Activated CD4-positive, CD25-positive, alpha-beta regulatory T cell (primary cell): Measurements from ENCODE around the gene MAPK7.

Experiments used
- DNase-seq, 4 experiments: peaks; one replicate each; lab custom pipeline; 2025; lab: John Stamatoyannopoulos, UW

The MAPK7 gene

GRCh38 chr17:19381361-19381740, 3.1 kb downstream of the MAPK7 start:
- DNase-seq: no peak

GRCh38 chr17:19381741-19382444, 3.6 kb downstream of the MAPK7 start:
- no peak for DNase-seq

- DNase-seq: no peak
These were observed 4.5 kb downstream of the MAPK7 start for GRCh38 chr17:19382531-19383444.

DNA sequence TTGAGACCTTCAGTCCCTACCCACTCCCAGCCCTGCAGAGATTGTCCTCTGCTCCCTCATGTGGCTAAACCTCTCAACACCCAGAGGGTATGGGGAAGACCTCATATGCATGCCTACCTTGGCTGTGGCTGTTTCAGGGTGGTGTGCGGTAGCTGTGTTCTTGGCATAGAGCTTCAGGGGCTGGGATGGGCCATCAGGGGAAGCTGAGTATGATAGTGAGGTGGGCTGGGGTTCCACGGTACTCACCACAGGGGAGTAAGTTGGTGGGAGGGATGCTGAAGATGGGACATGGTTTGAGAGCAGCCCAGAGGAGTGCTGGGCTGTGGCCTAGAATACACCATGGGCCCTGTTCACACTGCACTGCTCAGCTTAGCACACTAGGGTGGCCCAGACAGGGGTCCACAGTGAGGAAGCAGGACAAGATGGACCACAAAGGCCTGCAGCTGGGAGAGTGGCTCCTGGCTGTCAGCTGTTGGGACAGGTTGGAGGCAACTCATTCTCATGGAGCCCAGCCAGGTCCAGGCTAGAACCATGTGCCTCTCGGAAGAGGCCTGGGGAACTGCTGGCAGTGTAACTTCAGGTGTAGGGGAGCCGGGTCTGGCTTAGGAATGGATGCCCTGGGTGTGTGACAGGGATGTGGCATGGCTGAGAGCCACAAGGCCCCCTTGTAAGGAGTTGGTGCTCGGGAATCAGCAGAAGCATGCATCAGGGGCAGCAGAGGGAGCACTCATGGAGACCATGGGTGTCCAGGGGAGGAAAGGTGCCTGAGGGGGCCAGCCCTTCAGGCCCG, 5.6 kb downstream of the MAPK7 start:
- no peak for DNase-seq

- DNase-seq: no peak
These were observed 6.6 kb downstream of the MAPK7 start for GRCh38 chr17:19384723-19385391.

DNA sequence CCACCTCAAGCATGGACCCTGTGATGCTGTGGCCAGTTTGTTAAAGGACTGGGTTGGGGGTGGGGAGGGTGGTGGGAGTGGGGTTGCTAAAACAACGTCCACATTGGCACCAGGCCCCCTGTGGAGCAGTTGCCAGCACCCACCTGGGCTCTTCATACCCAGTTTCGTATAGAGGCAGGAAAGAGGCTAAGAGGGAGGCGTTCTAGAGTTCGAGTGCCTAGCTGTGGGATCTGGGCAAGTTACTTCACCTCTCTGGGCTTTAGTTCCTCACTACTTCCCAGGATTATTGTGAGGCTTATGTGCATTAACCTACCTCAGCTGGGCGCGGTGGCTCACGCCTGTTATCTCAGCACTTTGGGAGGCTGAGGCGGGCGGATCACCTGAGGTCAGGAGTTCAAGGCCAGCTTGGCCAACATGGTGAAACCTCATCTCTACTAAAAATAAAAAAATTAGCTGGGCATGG, 7.3 kb downstream of the MAPK7 start:
- no peak for DNase-seq

DNA sequence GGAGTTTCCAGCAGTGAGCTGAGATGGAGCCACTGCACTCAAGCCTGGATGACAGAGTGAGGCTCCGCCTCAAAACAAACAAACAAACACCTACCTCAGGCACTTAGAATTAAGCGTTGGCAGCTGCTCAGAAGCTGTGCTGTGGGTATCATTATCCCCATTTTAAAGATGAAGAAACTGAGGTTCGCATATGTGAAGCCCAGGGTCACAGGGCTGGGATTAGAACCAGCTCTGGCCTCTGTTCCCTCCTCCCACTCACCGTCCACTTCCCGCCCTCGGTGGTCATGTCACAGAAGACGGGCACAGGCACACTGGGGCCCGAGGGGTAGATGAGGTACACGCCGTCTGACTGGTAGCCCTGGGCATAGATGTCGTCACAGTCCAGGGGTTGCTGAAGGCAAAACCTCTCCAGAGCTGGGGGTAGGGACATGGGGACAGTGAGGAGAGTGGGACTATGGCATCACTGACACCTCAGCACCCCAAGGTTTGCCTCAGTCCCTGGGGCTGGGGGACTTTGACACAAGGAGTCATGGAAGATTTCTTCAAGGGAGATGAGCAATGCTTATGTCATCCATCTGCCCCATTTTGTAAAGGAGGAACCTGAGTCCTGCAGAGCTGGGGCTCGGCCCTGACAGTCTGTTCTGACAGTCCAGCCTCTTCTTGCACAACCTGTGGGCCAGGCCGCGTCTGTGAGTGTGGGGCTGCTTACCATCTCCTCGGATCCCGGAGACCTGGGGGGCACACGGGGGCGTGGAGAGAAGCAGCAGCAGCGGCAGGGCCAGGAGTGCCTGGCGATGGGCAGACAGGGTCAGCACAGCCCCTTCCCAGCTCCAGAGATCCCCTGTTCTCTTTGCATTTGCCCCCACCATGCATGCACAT, 8.0 kb downstream of the MAPK7 start:
- DNase-seq: no peak

GRCh38 chr17:19386974-19387920, 8.9 kb downstream of the MAPK7 start, which contains the start of gene MFAP4:
TSS of gene MFAP4 (minus strand) at chr17:19387190. CDS start at chr17:19387155, 35 bp downstream.
- no peak for DNase-seq

GRCh38 chr17:19387921-19388521, 9.7 kb downstream of the MAPK7 start:
- no peak for DNase-seq

DNA sequence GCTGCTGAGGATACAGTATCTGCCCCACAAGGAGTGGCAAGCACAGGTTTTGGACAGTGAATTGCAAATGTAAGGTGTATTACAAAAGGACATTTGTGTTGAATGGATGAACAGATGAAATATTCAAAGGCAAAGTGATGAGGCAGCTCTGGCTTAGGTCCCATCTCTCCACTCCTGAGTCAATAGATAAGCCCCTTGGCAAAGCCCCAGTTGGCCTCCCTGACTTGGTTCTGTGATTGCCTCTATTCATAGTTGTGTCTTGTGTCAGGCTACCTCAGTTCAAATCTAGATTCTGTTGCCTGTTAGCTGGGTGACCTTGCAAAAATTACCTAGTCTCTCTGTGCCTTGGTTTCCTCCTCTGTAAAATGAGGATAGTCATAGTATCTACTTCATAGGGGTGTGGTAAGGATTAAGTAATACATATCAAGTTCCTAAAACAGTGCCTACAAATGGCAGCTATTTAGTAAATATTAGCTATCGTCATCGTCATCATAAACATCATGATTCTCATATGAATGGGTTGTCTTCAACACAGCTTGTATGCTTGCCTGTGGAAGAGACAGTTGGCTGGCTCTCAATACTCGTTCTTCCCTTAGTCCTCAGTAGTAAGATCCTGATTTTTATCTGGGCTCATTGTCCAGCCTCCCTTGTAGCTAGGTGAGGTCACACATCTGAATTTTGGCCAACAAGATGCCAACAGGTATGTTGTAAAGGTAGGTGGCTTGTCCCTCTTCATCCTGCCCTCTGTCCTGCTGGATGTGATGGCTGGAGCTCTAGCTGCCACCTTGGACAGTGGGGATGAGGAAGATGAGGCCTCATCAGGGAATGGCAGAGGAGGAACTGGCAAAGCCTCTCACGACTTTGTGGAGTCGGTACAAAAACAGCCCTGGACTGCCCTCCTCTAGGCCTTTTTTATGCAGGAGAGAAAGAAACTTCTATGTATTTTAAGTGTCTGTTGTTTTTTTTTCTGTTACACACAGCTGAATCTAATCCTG, 10.8 kb downstream of the MAPK7 start:
- no peak for DNase-seq

DNA sequence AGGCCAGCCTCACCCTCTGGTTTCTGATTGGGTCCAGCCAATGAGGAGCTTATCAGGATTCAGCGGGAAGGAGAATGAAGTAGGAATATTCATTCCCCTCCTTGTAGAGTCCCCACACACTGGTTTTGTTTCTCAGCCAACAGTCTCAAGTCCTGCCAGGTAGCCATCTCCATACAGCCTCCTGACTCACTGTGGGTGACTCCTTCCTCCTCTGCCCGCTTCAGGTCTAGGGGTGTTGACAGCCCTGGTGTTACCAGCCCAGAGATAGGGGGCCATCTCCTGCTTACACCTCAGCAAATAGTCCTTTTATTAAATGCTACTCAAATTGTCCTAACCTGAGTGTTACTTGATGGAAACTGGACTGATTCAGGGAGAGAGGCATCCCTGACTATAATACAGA, 12.7 kb downstream of the MAPK7 start:
- no peak for DNase-seq

GRCh38 chr17:19391432-19391831, 13.1 kb downstream of the MAPK7 start:
- no peak for DNase-seq

DNA sequence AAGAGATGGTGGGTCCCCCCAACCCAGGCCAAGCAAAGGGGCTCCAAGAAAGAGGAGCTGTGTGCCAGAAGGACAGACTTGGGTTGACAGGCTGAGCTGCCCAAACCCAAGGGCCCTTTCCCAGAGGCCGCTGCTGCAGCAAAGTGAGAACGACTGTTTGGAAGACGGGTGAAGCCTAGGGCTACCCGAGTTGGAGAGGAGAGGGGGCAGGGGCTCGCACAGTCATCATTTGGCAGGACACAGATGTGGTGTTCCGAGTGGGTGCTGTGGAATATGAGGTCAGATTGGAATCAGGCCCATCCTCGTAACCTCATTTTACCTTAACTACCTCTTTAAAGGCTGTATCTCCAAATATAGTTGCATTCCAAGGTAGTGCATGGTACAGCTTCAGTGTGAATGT, 14.0 kb downstream of the MAPK7 start:
- no peak for DNase-seq

GRCh38 chr17:19397556-19398041, 19.3 kb downstream of the MAPK7 start:
- no peak for DNase-seq

- no peak for DNase-seq
These were observed 20.2 kb downstream of the MAPK7 start for GRCh38 chr17:19398301-19399181.

GRCh38 chr17:19399750-19400450, 21.6 kb downstream of the MAPK7 start:
- no peak for DNase-seq
